ENCODE measurements around the gene ASAP3. TPM values are rescaled to one million over a fixed set of nuclear protein-coding genes. Genes with fewer than 3 reads are reported as not detected.

Gene ASAP3
- total RNA-seq, 6 experiments from 2014 or later = 5.9 to 14.5 (median 12.3) TPM

DNA sequence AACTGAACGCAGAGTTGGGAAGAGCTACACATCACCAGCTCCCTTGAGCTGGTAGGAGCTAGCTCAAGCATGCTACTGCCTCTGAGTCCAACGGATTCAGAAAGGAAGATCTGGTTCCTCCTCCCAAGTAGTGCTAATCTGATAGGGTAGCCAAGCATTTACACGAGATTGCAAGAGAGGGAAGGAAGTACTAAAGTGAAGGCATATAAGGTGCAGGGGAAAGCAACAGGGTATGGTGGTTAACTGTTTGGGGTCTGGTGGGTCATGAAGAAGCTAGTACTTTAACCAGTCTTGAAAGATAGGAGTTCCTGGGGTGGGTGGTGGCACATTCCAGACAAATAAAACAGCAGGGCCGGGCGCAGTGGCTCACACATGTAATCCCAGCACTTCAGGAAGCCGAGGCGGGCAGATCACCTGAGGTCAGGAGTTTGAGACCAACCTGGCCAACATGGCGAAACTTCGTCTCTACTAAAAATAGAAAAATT lies 94.1 kb downstream of the ASAP3 start:
- no peak for DNase-seq
- TF ChIP-seq CTCF (IDR thresholded peaks at IDR 0.05) = no peak
- no peaks in the 10 kb centered on the region; the same call in 1 of the 2 replicates for H3K36me3 Mint-ChIP-seq (ENCODE audit: low read depth)
- peaks cover 5% of the 10 kb centered on the region for H3K27me3 Mint-ChIP-seq (ENCODE audit: insufficient read depth)
- peaks cover 11% of the 10 kb centered on the region for H3K4me1 Mint-ChIP-seq (ENCODE audit: low read depth)
- H3K27ac Mint-ChIP-seq = no peak overlapping the region
- H3K4me3 Mint-ChIP-seq = no peak overlapping the region
- H3K9me3 Mint-ChIP-seq = no peaks in the 10 kb centered on the region

- H3K27me3 Mint-ChIP-seq (ENCODE audit: insufficient read depth) = peaks cover 5% of the 10 kb centered on the region
Observed at GRCh38 chr1:23387494-23387893, 96.5 kb downstream of the ASAP3 start.

DNA sequence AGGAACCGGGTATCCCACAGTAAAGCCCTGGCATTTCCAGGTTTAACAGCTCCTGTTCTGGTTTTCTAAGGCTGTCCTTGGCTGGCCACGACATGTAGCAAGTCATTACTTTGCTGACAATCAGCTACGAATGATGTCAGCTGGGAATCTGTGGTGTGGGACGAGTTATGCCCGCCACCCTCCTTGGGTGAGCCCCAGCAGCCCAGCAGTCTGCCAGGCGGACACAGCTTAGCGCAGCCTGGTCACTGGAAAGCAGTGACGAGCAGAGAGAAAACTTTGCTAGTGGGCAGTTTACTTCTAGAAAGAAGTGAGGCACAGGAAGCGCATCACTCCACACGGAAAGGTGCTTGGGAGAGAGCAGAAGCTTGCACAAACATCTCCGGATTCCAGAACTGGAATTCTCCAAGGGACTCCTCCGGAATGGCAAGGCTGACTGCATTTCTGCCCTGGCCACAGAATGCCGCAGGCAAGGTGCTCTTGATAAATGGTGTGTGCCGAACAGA lies 98.8 kb downstream of the ASAP3 start:
- H3K4me3 Mint-ChIP-seq = no peak overlapping the region
- H3K36me3 Mint-ChIP-seq (ENCODE audit: low read depth) = peaks cover 5% of the 10 kb centered on the region; the same call in 1 of the 2 replicates

More at GRCh38 chr1:23387494-23387893, 96.5 kb downstream of the ASAP3 start:
- no peak for TF ChIP-seq CTCF (IDR thresholded peaks at IDR 0.05)
- Mint-ChIP-seq H3K9me3 (no peaks in the 10 kb centered on the region), H3K4me3 (no peak overlapping the region), H3K36me3 (ENCODE audit: low read depth) (peaks cover 5% of the 10 kb centered on the region; the same call in 1 of the 2 replicates), H3K4me1 (ENCODE audit: low read depth) (peaks cover 26% of the 10 kb centered on the region), H3K27ac (no peak overlapping the region)
- no peak for DNase-seq

GRCh38 chr1:23384312-23385058 lies 99.5 kb downstream of the ASAP3 start:
- DNase-seq = peak; percentile 78
- peaks cover 6% of the 10 kb centered on the region for H3K27me3 Mint-ChIP-seq (ENCODE audit: insufficient read depth)

More for the DNA sequence above, 98.8 kb downstream of the ASAP3 start:
- TF ChIP-seq CTCF (IDR thresholded peaks at IDR 0.05) = no peak
- Mint-ChIP-seq H3K27me3 (ENCODE audit: insufficient read depth) (peaks cover 7% of the 10 kb centered on the region), H3K9me3 (no peaks in the 10 kb centered on the region), H3K4me1 (ENCODE audit: low read depth) (peaks cover 32% of the 10 kb centered on the region), H3K27ac (peak overlapping the region; percentile 80)
- DNase-seq = no peak

More at GRCh38 chr1:23384312-23385058, 99.5 kb downstream of the ASAP3 start:
- no peak for TF ChIP-seq CTCF (IDR thresholded peaks at IDR 0.05)
- H3K36me3 Mint-ChIP-seq (ENCODE audit: low read depth) = peaks cover 5% of the 10 kb centered on the region; the same call in 1 of the 2 replicates
- H3K27ac Mint-ChIP-seq = peak overlapping the region; percentile 80
- H3K9me3 Mint-ChIP-seq = no peaks in the 10 kb centered on the region
- H3K4me1 Mint-ChIP-seq (ENCODE audit: low read depth) = peaks cover 32% of the 10 kb centered on the region
- H3K4me3 Mint-ChIP-seq = peak overlapping the region; percentile 56

Data from HFFc6 (cell line).